IPS DF 6.9 (cell line): ENCODE measurements around the gene ELL.
A peak's percentile ranks its signal among the peaks of the same experiment; 100 is the strongest.

Experiments
- DNase-seq: peaks from one replicate; pipeline ENCODE4 v3.0.0-alpha.2; 2013; ENCODE audit warnings: low read depth, low spot score
- H3K27ac ChIP-seq: one replicate; pipeline ENCODE4 v1.5.1; 2013; ENCODE audit warnings: low read length, control low read depth
- H3K27me3 ChIP-seq: 2 replicates; pipeline ENCODE4 v1.6.1; 2013; ENCODE audit warnings: mild to moderate bottlenecking, low read length; ENCODE audit not compliant: control insufficient read depth, insufficient read depth
- H3K36me3 ChIP-seq: 2 replicates; pipeline ENCODE4 v1.6.1; 2013; ENCODE audit warnings: low read length; ENCODE audit not compliant: control insufficient read depth, insufficient read depth
- H3K4me1 ChIP-seq: 2 replicates; pipeline ENCODE4 v1.6.1; 2013; ENCODE audit warnings: low read length; ENCODE audit not compliant: control insufficient read depth, insufficient read depth
- H3K4me3 ChIP-seq: 2 replicates; pipeline ENCODE4 v1.5.1; 2013; ENCODE audit warnings: mild to moderate bottlenecking, low read length
- H3K9me3 ChIP-seq: 2 replicates; pipeline ENCODE4 v1.6.1; 2013; ENCODE audit warnings: low read length, inconsistent platforms; ENCODE audit not compliant: control insufficient read depth, insufficient read depth
- WGBS: extraction: QIAGEN DNeasy Blood & Tissue Kit; methylation state at CpG from one replicate; pipeline ENCODE4 v1.1.7; 2013; ENCODE audit warnings: mixed read lengths, missing lambda C conversion rate; ENCODE audit not compliant: insufficient read length, insufficient coverage; 5-methylcytosine and 5-hydroxymethylcytosine counted together

ELL gene

DNA sequence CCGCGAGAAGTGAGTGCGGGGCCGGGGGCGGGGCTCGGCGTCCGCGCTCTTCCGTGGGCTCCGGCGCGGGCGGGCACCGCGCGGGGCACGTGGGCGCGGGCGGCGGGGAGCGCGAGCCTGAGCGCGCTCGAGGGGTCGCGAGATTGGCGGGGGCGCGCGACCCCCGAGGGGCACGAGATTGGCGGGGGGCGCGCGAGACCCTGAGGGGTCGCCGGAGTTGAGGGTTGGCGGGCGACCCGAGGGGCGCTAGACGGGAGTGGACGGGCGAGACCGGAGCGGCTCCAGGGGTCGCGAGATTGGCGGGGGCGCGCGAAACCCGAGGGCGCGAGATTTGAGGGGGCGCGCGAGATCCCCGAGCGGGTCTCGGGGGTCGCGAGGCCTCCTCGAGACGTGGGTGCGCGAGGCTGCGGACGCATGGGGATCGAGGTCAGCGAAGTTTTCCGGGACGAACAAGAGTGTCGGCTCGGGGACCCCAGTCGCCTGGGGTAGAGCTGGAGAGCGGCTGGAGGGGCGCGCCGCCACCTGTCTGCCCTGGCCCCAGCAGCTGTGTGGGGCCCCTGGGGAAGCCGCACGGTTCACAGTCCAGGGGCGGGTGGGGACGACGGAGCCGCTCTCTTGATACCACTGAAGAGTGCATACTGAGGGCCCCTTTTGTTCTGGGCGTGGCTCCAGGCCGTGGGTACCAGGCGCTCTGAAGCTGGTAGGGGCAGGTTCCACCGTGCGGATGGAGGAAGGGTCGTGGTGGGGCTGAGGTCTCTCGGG, 102.0 kb downstream of the ELL start:
- Histone ChIP-seq H3K4me1 (peaks cover 12% of the 10 kb centered on the region), H3K4me3 (peak overlapping the region; percentile 59; the same call in 1 of the 2 replicates), H3K27ac (no peak overlapping the region), H3K27me3 (peaks cover 2% of the 10 kb centered on the region; the same call in 1 of the 2 replicates), H3K9me3 (no peaks in the 10 kb centered on the region), H3K36me3 (no peaks in the 10 kb centered on the region)
- no CpG with 5 or more reads among the region's 97 CpGs for WGBS
- DNase-seq = no peak

DNA sequence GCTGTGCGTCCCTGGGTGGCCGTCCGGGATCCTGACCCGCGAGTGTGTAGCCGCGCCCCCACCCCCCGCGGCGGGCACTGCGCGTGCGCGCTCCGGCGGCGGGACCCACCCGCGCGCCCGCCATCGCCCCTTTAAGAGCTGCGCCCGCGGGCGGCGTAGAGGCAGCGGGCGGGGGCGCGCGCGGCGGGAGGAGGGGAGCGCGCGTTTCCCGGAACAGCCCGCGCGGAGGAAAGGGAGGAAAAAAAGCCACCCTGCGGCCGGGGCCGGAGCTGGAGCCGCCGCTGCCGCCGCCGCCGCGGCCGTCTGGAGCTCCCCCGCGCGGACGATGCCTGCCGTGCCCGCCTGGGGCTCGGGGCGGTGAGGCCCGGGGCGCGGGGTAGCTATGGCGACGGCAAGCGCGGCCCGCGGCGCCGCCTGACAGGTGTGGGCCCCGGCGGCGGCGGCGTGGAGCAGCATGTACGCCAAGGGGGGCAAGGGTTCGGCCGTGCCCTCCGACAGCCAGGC, 102.6 kb downstream of the ELL start, which contains the start of gene SSBP4:
Gene SSBP4 (plus strand): TSS at position 204 of the 504 bp plus-strand sequence. CDS start 251 bp downstream, at position 455.
- DNase-seq = no peak
- H3K36me3 ChIP-seq = no peaks in the 10 kb centered on the region
- H3K4me1 ChIP-seq = peaks cover 10% of the 10 kb centered on the region
- H3K27ac ChIP-seq = no peak within 1 kb of the TSS
- no CpG with 5 or more reads among the region's 80 CpGs for WGBS
- H3K9me3 ChIP-seq = no peaks in the 10 kb centered on the region
- peak within 1 kb of the TSS; percentile 59; the same call in 1 of the 2 replicates for H3K4me3 ChIP-seq
- H3K27me3 ChIP-seq = peaks cover 2% of the 10 kb centered on the region; the same call in 1 of the 2 replicates

DNA sequence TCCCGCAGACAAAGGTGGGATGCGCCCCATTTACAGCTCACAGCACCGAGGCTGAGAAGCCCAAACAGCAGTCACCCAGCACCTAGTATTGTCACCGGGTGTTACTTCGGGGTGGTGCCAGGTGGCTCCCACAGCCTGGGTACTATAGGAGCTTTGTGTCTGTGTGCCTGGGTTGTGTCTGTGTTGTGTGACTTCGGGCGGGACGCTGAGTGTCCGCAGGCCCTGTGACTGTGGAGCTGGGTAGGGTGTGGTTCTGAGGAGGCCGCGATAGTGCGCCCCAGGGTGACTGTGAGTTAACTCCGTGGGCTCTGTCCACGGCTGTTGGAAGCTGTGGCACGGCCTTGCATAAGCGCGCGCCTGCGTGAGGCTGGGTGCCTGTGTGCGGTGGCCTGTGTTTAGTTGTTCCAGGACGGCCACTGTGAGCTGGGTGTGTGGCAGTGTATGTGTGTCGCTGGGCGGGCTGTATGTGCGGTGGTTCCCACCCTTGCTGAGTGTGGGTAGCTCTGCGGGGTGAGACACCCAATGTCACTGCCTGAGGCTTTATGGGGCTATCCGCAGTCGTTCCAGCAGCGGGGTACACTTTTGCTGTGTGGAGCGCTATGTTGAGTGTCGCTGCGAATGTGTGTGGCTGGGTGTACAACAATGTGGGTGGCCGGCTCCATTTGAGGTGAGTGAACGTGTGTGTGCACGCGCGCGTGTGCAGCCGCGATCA, 103.2 kb downstream of the ELL start:
- Histone ChIP-seq H3K27ac (no peak overlapping the region), H3K4me3 (peak overlapping the region; percentile 59; the same call in 1 of the 2 replicates), H3K27me3 (peaks cover 2% of the 10 kb centered on the region; the same call in 1 of the 2 replicates), H3K9me3 (no peaks in the 10 kb centered on the region), H3K36me3 (no peaks in the 10 kb centered on the region), H3K4me1 (peaks cover 10% of the 10 kb centered on the region)
- DNase-seq = no peak
- WGBS = no CpG with 5 or more reads among the region's 39 CpGs

DNA sequence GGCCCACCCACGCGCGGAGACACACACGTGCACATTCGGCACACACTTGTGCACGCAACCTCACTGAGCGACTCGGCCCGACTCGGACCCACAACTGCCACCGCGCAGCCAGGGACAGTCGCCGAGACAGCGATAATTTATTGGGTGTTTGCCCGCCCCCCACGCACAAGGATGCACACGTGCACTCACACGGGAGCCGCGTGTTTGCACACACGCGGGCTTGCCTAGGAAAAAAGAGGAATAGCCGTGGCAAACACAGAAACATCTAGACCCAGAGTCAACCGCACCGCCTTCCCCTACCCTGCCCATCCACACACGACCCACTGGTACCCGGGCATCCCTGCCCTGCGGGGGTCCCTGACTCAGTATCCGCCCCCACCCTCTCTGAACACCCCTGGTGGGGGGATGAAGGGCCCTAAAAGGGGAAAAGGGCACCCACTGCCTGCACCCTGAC, 103.8 kb downstream of the ELL start:
- DNase-seq = no peak
- no CpG with 5 or more reads among the region's 30 CpGs for WGBS
- Histone ChIP-seq H3K9me3 (no peaks in the 10 kb centered on the region), H3K36me3 (no peaks in the 10 kb centered on the region), H3K4me1 (peaks cover 10% of the 10 kb centered on the region), H3K27me3 (peaks cover 2% of the 10 kb centered on the region; the same call in 1 of the 2 replicates), H3K27ac (no peak overlapping the region), H3K4me3 (peak overlapping the region; percentile 3; the same call in 1 of the 2 replicates)

DNA sequence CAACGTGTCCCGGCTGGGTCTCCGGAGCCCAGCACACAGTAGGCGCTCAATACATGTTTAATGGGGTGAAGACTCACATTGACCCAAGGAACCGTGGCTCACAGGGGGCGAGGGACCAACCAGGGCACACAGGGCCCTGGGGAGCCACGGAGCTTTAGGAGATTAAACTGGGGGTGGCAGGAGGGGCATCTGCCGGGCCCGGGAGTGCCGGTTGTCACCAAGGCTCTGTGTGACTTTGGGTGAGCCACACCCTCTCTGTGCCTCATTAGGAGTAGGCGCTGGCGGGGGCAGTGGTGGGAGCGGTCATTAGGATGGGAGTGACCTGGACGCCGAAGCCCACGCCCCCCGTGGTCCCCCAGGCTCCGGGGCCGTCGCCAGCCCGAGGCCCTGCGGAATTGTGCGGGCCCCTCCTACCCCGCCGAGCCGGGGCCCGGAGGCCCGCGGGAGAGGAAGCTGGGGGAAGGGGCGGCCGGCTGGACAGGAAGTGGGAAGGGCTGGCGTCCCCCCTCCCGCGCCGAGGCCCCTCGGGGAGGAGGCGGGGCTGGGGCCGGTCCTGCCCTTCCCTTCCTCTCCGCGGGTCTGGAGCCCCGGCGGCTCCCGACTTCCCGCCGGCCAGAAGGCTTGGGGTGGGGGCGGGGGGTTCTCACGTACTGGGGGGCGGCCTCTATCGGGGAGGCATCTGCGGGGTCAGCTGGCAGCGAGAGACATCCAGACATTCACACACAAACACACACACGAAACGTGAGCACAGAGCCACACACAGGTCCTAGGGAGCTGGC, 104.4 kb downstream of the ELL start:
- no peak for DNase-seq
- peaks cover 10% of the 10 kb centered on the region for H3K4me1 ChIP-seq
- H3K9me3 ChIP-seq = no peaks in the 10 kb centered on the region
- H3K27me3 ChIP-seq = peaks cover 2% of the 10 kb centered on the region; the same call in 1 of the 2 replicates
- H3K36me3 ChIP-seq = no peaks in the 10 kb centered on the region
- H3K4me3 ChIP-seq = peak overlapping the region; percentile 29; the same call in 1 of the 2 replicates
- H3K27ac ChIP-seq = no peak overlapping the region
- no CpG with 5 or more reads among the region's 53 CpGs for WGBS

DNA sequence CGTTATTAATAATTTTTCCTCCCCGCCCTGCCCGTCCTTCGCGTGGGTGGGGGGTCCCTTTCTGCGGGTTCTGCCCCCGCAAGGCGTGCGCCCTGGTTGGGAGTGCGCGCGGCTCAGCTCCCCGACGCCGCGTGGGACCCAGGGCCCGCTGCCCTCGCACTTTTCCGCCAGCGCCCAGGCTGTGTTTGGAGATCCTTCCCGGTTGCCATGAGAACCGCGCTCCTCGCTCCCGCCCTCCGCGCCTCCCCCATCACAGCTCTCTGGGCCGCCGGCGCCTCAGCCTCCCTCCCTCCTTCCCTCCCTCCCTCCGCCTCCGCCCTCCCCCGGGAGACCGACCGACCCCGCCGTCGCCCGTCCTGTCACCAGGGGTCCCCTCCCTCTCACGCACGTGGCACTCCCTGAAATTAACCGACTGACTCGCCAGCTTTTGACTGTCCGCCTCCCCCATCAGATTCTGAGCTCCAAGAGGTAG, 105.1 kb downstream of the ELL start:
- peaks cover 2% of the 10 kb centered on the region; the same call in 1 of the 2 replicates for H3K27me3 ChIP-seq
- no peak overlapping the region for H3K27ac ChIP-seq
- H3K4me1 ChIP-seq = peaks cover 10% of the 10 kb centered on the region

DNA sequence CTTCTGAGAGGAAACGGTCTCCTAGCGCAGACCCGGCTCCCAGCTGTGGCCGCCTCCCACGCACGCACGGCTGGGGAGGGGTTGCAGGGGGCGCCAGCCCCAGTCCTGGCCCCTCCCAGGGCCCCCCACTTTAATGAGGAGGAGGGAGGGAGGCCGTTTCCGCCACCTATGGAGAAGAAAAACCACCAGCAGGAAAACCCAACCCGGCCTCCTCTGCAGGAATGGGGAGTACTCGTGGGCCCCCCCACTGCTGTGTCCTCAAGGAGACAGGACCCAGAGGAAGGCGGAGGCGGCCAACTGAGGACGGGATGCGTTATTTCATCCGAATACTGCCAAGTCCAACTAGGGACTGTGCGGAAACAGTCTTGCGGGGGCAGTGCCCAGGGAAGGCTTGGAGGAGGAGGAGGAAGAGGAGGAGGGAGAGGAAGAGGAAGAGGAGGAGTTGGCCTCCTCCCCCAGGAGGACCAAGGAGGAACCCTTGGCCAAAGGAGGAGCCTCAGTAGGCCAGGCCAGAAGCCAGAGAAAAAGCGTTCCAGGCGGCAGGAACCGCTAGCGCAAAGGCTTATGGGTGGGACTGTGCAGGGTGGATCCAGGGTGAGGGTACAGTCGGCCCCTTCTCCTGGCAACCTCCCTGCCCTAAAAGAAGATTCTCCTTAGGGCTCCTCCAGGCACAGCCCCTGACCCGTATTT, 106.5 kb downstream of the ELL start:
- DNase-seq = no peak
- H3K36me3 ChIP-seq = no peaks in the 10 kb centered on the region
- H3K27ac ChIP-seq = no peak overlapping the region
- WGBS = no CpG with 5 or more reads among the region's 25 CpGs
- no peaks in the 10 kb centered on the region for H3K9me3 ChIP-seq
- peaks cover 10% of the 10 kb centered on the region for H3K4me1 ChIP-seq
- peaks cover 2% of the 10 kb centered on the region; the same call in 1 of the 2 replicates for H3K27me3 ChIP-seq
- no peak overlapping the region for H3K4me3 ChIP-seq

More for the DNA sequence above, 105.1 kb downstream of the ELL start:
- Histone ChIP-seq H3K9me3 (no peaks in the 10 kb centered on the region), H3K4me3 (peak overlapping the region; percentile 29; the same call in 1 of the 2 replicates), H3K36me3 (no peaks in the 10 kb centered on the region)
- no CpG with 5 or more reads among the region's 44 CpGs for WGBS
- no peak for DNase-seq

DNA sequence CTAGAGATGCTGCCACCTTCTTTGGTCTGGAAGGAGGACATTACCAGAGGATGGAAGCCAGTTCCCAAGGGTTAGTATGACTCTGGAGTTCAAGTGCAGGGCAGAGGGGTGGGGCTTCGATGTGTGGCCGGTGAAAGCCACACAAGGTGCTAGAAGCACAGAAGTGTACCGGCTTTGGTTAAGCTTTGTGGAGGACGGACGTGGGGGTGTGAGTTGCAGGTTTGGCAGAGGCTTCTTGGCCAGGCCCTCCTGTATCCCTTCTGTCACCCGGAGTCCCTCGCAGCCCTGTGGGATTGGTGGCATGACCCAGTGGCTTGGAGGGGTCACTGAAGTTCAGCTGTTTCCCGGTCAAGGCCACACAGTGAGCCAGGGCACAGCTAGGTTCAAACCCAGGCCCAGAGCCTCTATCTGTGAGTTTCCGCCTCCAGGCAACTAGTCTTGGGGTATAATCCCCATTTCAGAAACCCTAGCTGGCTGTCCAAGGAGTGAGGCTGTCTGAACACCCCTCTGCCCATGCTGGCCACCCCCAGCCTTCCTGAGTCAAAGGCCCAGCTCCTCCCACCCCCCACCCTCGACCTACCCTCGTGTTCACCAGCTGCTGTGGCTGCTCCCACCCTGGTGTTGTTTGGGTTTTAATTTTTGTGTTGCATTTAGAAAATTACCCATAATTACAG, 107.2 kb downstream of the ELL start:
- H3K27me3 ChIP-seq = peaks cover 2% of the 10 kb centered on the region; the same call in 1 of the 2 replicates
- H3K4me1 ChIP-seq = peaks cover 10% of the 10 kb centered on the region
- no peak overlapping the region for H3K27ac ChIP-seq
- no CpG with 5 or more reads among the region's 11 CpGs for WGBS
- H3K9me3 ChIP-seq = no peaks in the 10 kb centered on the region
- no peaks in the 10 kb centered on the region for H3K36me3 ChIP-seq
- no peak for DNase-seq
- H3K4me3 ChIP-seq = no peak overlapping the region

DNA sequence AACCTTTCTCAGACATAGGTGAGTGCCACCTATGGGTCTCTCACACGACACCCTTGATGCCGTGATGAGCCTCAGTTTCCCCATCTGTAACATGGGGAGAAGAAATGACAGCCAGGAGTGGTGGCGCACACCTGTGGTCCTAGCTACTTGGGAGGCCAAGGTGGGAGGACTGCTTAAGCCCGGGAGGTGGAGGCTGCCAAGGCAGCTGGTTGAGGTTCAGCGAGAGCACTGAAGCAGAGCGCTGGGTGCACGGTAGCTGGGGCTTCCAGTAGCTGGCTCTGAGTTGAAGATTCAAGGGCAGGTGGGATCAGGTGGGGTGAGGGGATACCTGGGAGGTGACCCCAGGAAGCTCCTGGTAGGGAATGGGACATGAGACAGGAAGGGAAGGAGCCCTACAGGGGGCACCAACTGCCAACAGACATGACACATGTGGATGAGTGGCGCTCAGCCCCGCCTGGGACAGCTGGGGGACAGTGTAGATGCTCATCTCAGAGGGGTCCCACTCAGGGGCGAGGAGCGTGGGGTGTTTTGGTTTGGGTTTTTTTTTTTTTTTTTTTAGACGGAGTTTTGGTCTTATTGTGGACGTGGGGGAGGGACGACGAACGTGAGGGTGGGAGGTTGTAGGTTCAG, 109.1 kb downstream of the ELL start:
- H3K4me1 ChIP-seq = 0 out of 2 replicates have a peak, but pooled peaks cover 2% of the 10 kb centered on the region
- no CpG with 5 or more reads among the region's 16 CpGs for whole genome bisulfite sequencing
- no peak for DNase-seq
- H3K9me3 ChIP-seq = no peaks in the 10 kb centered on the region
- H3K36me3 ChIP-seq = no peaks in the 10 kb centered on the region
- no peaks in the 10 kb centered on the region for H3K27me3 ChIP-seq
- no peak overlapping the region for H3K4me3 ChIP-seq
- H3K27ac ChIP-seq = no peak overlapping the region
